DOHH2 (cell line): ENCODE data around the gene BARX2.

Experiments
- H3F3A ChIP-seq: fragments of 200-600 bp; sonication (generic), shearing (Covaris generic); 2 replicates; pipeline ENCODE4 v1.6.0; 2016; ENCODE audit warnings: antibody characterized with exemption, mild to moderate bottlenecking; ENCODE audit not compliant: control insufficient read depth, insufficient read depth
- H3K27ac ChIP-seq: fragments of 200-600 bp; sonication (generic); 2 replicates; pipeline ENCODE4 v1.5.1; 2014; ENCODE audit warnings: low read depth, mild to moderate bottlenecking, low read length, moderate library complexity
- H3K27me3 ChIP-seq: fragments of 200-600 bp; sonication (generic); 2 replicates; pipeline ENCODE4 v1.6.1; 2014; ENCODE audit warnings: mild to moderate bottlenecking, low read length, mixed read lengths; ENCODE audit not compliant: control insufficient read depth
- H3K36me3 ChIP-seq: fragments of 200-600 bp; sonication (generic); 2 replicates; pipeline ENCODE4 v1.6.1; 2014; ENCODE audit warnings: mild to moderate bottlenecking, low read length, moderate library complexity, mixed read lengths; ENCODE audit not compliant: control insufficient read depth
- H3K4me1 ChIP-seq: fragments of 200-600 bp; sonication (generic); 2 replicates; pipeline ENCODE4 v1.6.1; 2014; ENCODE audit warnings: mild to moderate bottlenecking, low read length, mixed read lengths; ENCODE audit not compliant: control insufficient read depth
- H3K4me2 ChIP-seq: fragments of 200-600 bp; sonication (generic); 2 replicates; pipeline ENCODE4 v1.6.0; 2014; ENCODE audit warnings: mild to moderate bottlenecking, low read length, moderate library complexity
- H3K4me3 ChIP-seq: fragments of 200-600 bp; sonication (generic); 2 replicates; pipeline ENCODE4 v1.5.1; 2014; ENCODE audit warnings: mild to moderate bottlenecking, low read length, mixed read lengths
- H3K79me2 ChIP-seq: fragments of 200-600 bp; sonication (generic); 2 replicates; pipeline ENCODE4 v1.6.1; 2014; ENCODE audit warnings: mild to moderate bottlenecking, low read length, mixed read lengths; ENCODE audit not compliant: control insufficient read depth
- H3K9me2 ChIP-seq: fragments of 200-600 bp; sonication (generic); replicated peaks from 2 replicates; pipeline ENCODE4 v1.6.1; 2014; ENCODE audit warnings: mild to moderate bottlenecking, low read length, mixed read lengths; ENCODE audit not compliant: control insufficient read depth
- H3K9me3 ChIP-seq: fragments of 200-600 bp; sonication (generic); 2 replicates; pipeline ENCODE4 v1.6.1; 2014; ENCODE audit warnings: antibody characterized with exemption, low read length, mixed read lengths; ENCODE audit not compliant: control insufficient read depth, insufficient read depth
- H4K20me1 ChIP-seq: fragments of 200-600 bp; sonication (generic); 2 replicates; pipeline ENCODE4 v1.6.0; 2014; ENCODE audit warnings: low read depth, mild to moderate bottlenecking, antibody characterized with exemption, low read length, moderate library complexity; ENCODE audit not compliant: control insufficient read depth, insufficient read depth
- CTCF ChIP-seq: fragments of 200-600 bp; sonication (generic); IDR thresholded peaks from one replicate; pipeline ENCODE4 v1.5.1; 2014; ENCODE audit warnings: antibody characterized with exemption, mild to moderate bottlenecking, low read depth, low read length; ENCODE audit not compliant: poor library complexity, severe bottlenecking
- EZH2phosphoT487 ChIP-seq: fragments of 200-600 bp; sonication (generic); IDR thresholded peaks from 2 replicates; pipeline ENCODE4 v1.6.1; 2017; ENCODE audit warnings: borderline replicate concordance, mild to moderate bottlenecking, antibody characterized with exemption, low read length, moderate library complexity, mixed read lengths

BARX2 gene

GRCh38 chr11:129392995-129393394, 17.3 kb downstream of the BARX2 start:
- no peaks in the 10 kb centered on the region for H3K4me1 ChIP-seq
- H3K27me3 ChIP-seq, result peaks cover 7% of the 10 kb centered on the region; the same call in 1 of the 2 replicates
- H3K27ac ChIP-seq, result no peak overlapping the region
- TF ChIP-seq EZH2phosphoT487 (no peak), CTCF (no peak)
- H3K9me2 ChIP-seq, result no peaks in the 10 kb centered on the region
- no peaks in the 10 kb centered on the region for H3K79me2 ChIP-seq
- H3K4me3 ChIP-seq, result no peak overlapping the region
- H4K20me1 ChIP-seq, result no peaks in the 10 kb centered on the region
- H3K36me3 ChIP-seq, result no peaks in the 10 kb centered on the region
- H3K4me2 ChIP-seq, result no peak overlapping the region
- H3F3A ChIP-seq, result no peaks in the 10 kb centered on the region
- no peaks in the 10 kb centered on the region for H3K9me3 ChIP-seq

- Histone ChIP-seq H3K4me1 (no peaks in the 10 kb centered on the region), H3K79me2 (no peaks in the 10 kb centered on the region), H3K27me3 (peaks cover 7% of the 10 kb centered on the region; the same call in 1 of the 2 replicates), H3K36me3 (no peaks in the 10 kb centered on the region), H3F3A (no peaks in the 10 kb centered on the region), H3K4me3 (no peak overlapping the region), H3K9me2 (no peaks in the 10 kb centered on the region), H3K27ac (no peak overlapping the region), H3K9me3 (no peaks in the 10 kb centered on the region), H4K20me1 (no peaks in the 10 kb centered on the region), H3K4me2 (no peak overlapping the region)
- TF ChIP-seq CTCF, result no peak
- TF ChIP-seq EZH2phosphoT487, result no peak
Measured at GRCh38 chr11:129394709-129395108, 19.1 kb downstream of the BARX2 start.

GRCh38 chr11:129395432-129395831, 19.8 kb downstream of the BARX2 start:
- H4K20me1 ChIP-seq, result no peaks in the 10 kb centered on the region
- H3K9me3 ChIP-seq, result no peaks in the 10 kb centered on the region
- no peaks in the 10 kb centered on the region for H3K9me2 ChIP-seq
- H3K4me3 ChIP-seq, result no peak overlapping the region
- H3K4me1 ChIP-seq, result no peaks in the 10 kb centered on the region
- TF ChIP-seq EZH2phosphoT487 (no peak), CTCF (no peak)
- H3K79me2 ChIP-seq, result no peaks in the 10 kb centered on the region
- no peaks in the 10 kb centered on the region for H3F3A ChIP-seq
- no peak overlapping the region for H3K27ac ChIP-seq
- H3K4me2 ChIP-seq, result no peak overlapping the region
- H3K27me3 ChIP-seq, result peaks cover 7% of the 10 kb centered on the region; the same call in 1 of the 2 replicates
- H3K36me3 ChIP-seq, result no peaks in the 10 kb centered on the region
